NCI-H2171 (cell line): Measurements from ENCODE around the gene HNF4A.

Experiments
- DNase-seq: peaks from one replicate; lab custom pipeline; 2025; lab: John Stamatoyannopoulos, UW

The HNF4A gene

GRCh38 chr20:44392776-44393607 lies 37.5 kb downstream of the HNF4A start:
- DNase-seq: no peak

GRCh38 chr20:44393608-44394451 lies 38.3 kb downstream of the HNF4A start:
- no peak for DNase-seq

GRCh38 chr20:44394452-44394701 lies 38.9 kb downstream of the HNF4A start:
- no peak for DNase-seq

GRCh38 chr20:44394702-44395460 lies 39.4 kb downstream of the HNF4A start:
- no peak for DNase-seq

GRCh38 chr20:44395461-44396340 lies 40.2 kb downstream of the HNF4A start:
- DNase-seq: no peak

- DNase-seq: no peak
These were observed 41.1 kb downstream of the HNF4A start for GRCh38 chr20:44396369-44397130.

- DNase-seq: no peak
These were observed 42.8 kb downstream of the HNF4A start for GRCh38 chr20:44398335-44398734.

GRCh38 chr20:44399446-44399845 lies 43.9 kb downstream of the HNF4A start:
- no peak for DNase-seq

- DNase-seq: no peak
These were observed 45.1 kb downstream of the HNF4A start for GRCh38 chr20:44400671-44400969.

GRCh38 chr20:44400970-44401769 lies 45.7 kb downstream of the HNF4A start:
- DNase-seq: no peak

GRCh38 chr20:44401770-44402390 lies 46.4 kb downstream of the HNF4A start:
- no peak for DNase-seq

- DNase-seq: no peak
These were observed 47.1 kb downstream of the HNF4A start for GRCh38 chr20:44402391-44403193.

GRCh38 chr20:44403194-44404112 lies 48.0 kb downstream of the HNF4A start:
- DNase-seq: no peak

GRCh38 chr20:44404204-44405181 lies 49.0 kb downstream of the HNF4A start:
- no peak for DNase-seq

GRCh38 chr20:44405257-44405656 lies 49.8 kb downstream of the HNF4A start:
- DNase-seq: no peak

- DNase-seq: no peak
These were observed 50.5 kb downstream of the HNF4A start for GRCh38 chr20:44405785-44406571.
